HFFc6 (cell line): ENCODE data around the gene TNFSF11. TPM values are rescaled to one million over a fixed set of nuclear protein-coding genes. Genes with fewer than 3 reads are reported as not detected.

ENCODE experiments used
- DNase-seq: peaks from one replicate; pipeline ENCODE4 v3.0.0-alpha.2; 2018
- H3K27ac Mint-ChIP-seq: 2 replicates; pipeline ENCODE4 v1.8.0; 2020; ENCODE audit warnings: mild to moderate bottlenecking, mixed read lengths
- H3K27me3 Mint-ChIP-seq: 2 replicates; pipeline ENCODE4 v1.8.0; 2021; ENCODE audit warnings: mild to moderate bottlenecking, moderate library complexity, mixed read lengths; ENCODE audit not compliant: insufficient read depth
- H3K36me3 Mint-ChIP-seq: 2 replicates; pipeline ENCODE4 v1.8.0; 2021; ENCODE audit warnings: low read depth, mixed read lengths
- H3K4me1 Mint-ChIP-seq: 2 replicates; pipeline ENCODE4 v1.8.0; 2020; ENCODE audit warnings: low read depth, mixed read lengths
- H3K4me3 Mint-ChIP-seq: 2 replicates; pipeline ENCODE4 v1.8.0; 2020; ENCODE audit warnings: mild to moderate bottlenecking, moderate library complexity, mixed read lengths
- H3K9me3 Mint-ChIP-seq: 2 replicates; pipeline ENCODE4 v1.8.0; 2020; ENCODE audit warnings: mild to moderate bottlenecking, mixed read lengths
- CTCF ChIP-seq: fragments of 200-600 bp; sonication (generic); IDR thresholded peaks from 2 replicates; pipeline ENCODE4 v1.5.0; 2021; ENCODE audit warnings: antibody characterized with exemption, mild to moderate bottlenecking
- total RNA-seq, 6 experiments: library from RNA; stranded (reverse); fragmentation: NEBNext Ultra II Directional; extraction: Animal tissue kit (Norgen Biotek cat#: 25700); gene quantifications; 2 replicates in 1 of 6; 3 replicates in 5 of 6; pipeline ENCODE4 v1.2.3, GENCODE V29; 2021

The TNFSF11 gene
- total RNA-seq, 6 experiments from 2014 or later, result not detected

- Mint-ChIP-seq H3K4me3 (no peak overlapping the region), H3K9me3 (no peaks in the 10 kb centered on the region), H3K27ac (no peak overlapping the region), H3K36me3 (no peaks in the 10 kb centered on the region), H3K4me1 (no peaks in the 10 kb centered on the region), H3K27me3 (peaks cover 9% of the 10 kb centered on the region)
- no peak for TF ChIP-seq CTCF
- DNase-seq, result no peak
Observed at GRCh38 chr13:42612021-42612765, 38.2 kb downstream of the TNFSF11 start.

GRCh38 chr13:42614436-42615035 lies 40.6 kb downstream of the TNFSF11 start:
- Mint-ChIP-seq H3K36me3 (no peaks in the 10 kb centered on the region), H3K27ac (no peak overlapping the region), H3K9me3 (no peaks in the 10 kb centered on the region), H3K4me3 (no peak overlapping the region), H3K4me1 (no peaks in the 10 kb centered on the region), H3K27me3 (peaks cover 15% of the 10 kb centered on the region)
- no peak for TF ChIP-seq CTCF
- DNase-seq, result no peak

GRCh38 chr13:42615691-42616090 lies 41.7 kb downstream of the TNFSF11 start:
- Mint-ChIP-seq H3K36me3 (no peaks in the 10 kb centered on the region), H3K9me3 (no peaks in the 10 kb centered on the region), H3K4me1 (no peaks in the 10 kb centered on the region), H3K27ac (no peak overlapping the region), H3K4me3 (no peak overlapping the region), H3K27me3 (peaks cover 16% of the 10 kb centered on the region; the same call in 1 of the 2 replicates)
- no peak for DNase-seq
- TF ChIP-seq CTCF, result no peak

- TF ChIP-seq CTCF, result no peak
- no peak overlapping the region for H3K27ac Mint-ChIP-seq
- peaks cover 16% of the 10 kb centered on the region; the same call in 1 of the 2 replicates for H3K27me3 Mint-ChIP-seq
- DNase-seq, result no peak
- H3K4me1 Mint-ChIP-seq, result no peaks in the 10 kb centered on the region
- no peak overlapping the region for H3K4me3 Mint-ChIP-seq
- no peaks in the 10 kb centered on the region for H3K9me3 Mint-ChIP-seq
- no peaks in the 10 kb centered on the region for H3K36me3 Mint-ChIP-seq
Observed at GRCh38 chr13:42617221-42617620, 43.3 kb downstream of the TNFSF11 start.

- H3K36me3 Mint-ChIP-seq, result no peaks in the 10 kb centered on the region
- H3K4me3 Mint-ChIP-seq, result no peak overlapping the region
- no peak for TF ChIP-seq CTCF
- DNase-seq, result no peak
- H3K9me3 Mint-ChIP-seq, result no peaks in the 10 kb centered on the region
- H3K27ac Mint-ChIP-seq, result no peak overlapping the region
- H3K27me3 Mint-ChIP-seq, result peaks cover 15% of the 10 kb centered on the region
- no peaks in the 10 kb centered on the region for H3K4me1 Mint-ChIP-seq
Observed at GRCh38 chr13:42623916-42624315, 50.0 kb downstream of the TNFSF11 start.
